WTC11 (cell line): ENCODE data around the gene PARVB.

Source experiments
- FOXJ3 ChIP-seq: sonication (generic); formaldehyde crosslinking; IDR thresholded peaks from 2 replicates; pipeline ENCODE4 v1.9.0; 2021; ENCODE audit warnings: missing genetic modification reagents, mild to moderate bottlenecking, borderline replicate concordance
- NR3C1 ChIP-seq: sonication (generic); formaldehyde crosslinking; conservative IDR thresholded peaks from 2 replicates; pipeline ENCODE4 v1.8.1; 2023; ENCODE audit warnings: low read depth, mild to moderate bottlenecking, missing genetic modification reagents
- ZBTB21 ChIP-seq: sonication (generic); formaldehyde crosslinking; IDR thresholded peaks from 2 replicates; pipeline ENCODE4 v1.8.1; 2023; ENCODE audit warnings: mild to moderate bottlenecking, missing genetic modification reagents, borderline replicate concordance
- ZNF232 ChIP-seq: sonication (generic); formaldehyde crosslinking; IDR thresholded peaks from 2 replicates; pipeline ENCODE4 v1.8.0; 2022; ENCODE audit warnings: mild to moderate bottlenecking, missing genetic modification reagents
- TF ChIP-seq, protein P1 (sequence below): fragments of 200-600 bp; IDR thresholded peaks from 2 replicates; pipeline ENCODE4 v1.8.0; 2022; ENCODE audit warnings: antibody characterized with exemption
- TF ChIP-seq, protein P2 (sequence below): sonication (generic); formaldehyde crosslinking; IDR thresholded peaks from 2 replicates; pipeline ENCODE4 v1.8.1; 2023; ENCODE audit warnings: mild to moderate bottlenecking, missing genetic modification reagents
- TF ChIP-seq, protein P3 (sequence below): sonication (generic); formaldehyde crosslinking; IDR thresholded peaks from 2 replicates; pipeline ENCODE4 v1.8.1; 2023; ENCODE audit warnings: mild to moderate bottlenecking, missing genetic modification reagents, moderate library complexity
- TF ChIP-seq, protein P4 (sequence below): sonication (generic); formaldehyde crosslinking; IDR thresholded peaks from 2 replicates; pipeline ENCODE4 v1.8.1; 2022; ENCODE audit warnings: low read depth, mild to moderate bottlenecking, moderate library complexity, missing genetic modification reagents, borderline replicate concordance
- TF ChIP-seq, protein P5 (sequence below): sonication (generic); formaldehyde crosslinking; IDR thresholded peaks from 2 replicates; pipeline ENCODE4 v1.8.0; 2022; ENCODE audit warnings: mild to moderate bottlenecking, missing genetic modification reagents

DNA sequence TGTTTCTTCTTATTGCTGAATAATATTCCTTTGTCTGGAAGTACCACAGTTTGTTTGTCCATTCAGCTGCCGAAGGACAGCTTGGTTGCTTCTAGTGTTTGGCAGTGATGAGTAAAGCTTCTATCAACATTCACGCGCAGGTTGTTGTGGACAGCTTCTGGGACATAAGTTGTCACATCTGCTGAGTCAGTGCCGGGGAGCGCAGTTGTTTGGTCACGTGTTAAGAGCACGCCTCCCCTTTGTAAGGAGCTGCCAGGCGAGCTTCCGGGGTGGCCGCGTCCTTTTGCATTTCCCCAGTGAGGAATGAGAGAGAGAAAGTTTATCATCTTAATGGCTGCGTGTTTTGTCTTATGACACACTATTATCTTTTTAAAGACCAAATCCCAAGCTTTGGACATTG is 38.6 kb upstream of the PARVB start:
- TF ChIP-seq ZNF232 (CRISPR knock-in tag) (no peak), ZBTB21 (CRISPR knock-in tag) (no peak), NR3C1 (CRISPR knock-in tag) (no peak), FOXJ3 (CRISPR knock-in tag) (no peak)
- TF ChIP-seq, protein P1, sequence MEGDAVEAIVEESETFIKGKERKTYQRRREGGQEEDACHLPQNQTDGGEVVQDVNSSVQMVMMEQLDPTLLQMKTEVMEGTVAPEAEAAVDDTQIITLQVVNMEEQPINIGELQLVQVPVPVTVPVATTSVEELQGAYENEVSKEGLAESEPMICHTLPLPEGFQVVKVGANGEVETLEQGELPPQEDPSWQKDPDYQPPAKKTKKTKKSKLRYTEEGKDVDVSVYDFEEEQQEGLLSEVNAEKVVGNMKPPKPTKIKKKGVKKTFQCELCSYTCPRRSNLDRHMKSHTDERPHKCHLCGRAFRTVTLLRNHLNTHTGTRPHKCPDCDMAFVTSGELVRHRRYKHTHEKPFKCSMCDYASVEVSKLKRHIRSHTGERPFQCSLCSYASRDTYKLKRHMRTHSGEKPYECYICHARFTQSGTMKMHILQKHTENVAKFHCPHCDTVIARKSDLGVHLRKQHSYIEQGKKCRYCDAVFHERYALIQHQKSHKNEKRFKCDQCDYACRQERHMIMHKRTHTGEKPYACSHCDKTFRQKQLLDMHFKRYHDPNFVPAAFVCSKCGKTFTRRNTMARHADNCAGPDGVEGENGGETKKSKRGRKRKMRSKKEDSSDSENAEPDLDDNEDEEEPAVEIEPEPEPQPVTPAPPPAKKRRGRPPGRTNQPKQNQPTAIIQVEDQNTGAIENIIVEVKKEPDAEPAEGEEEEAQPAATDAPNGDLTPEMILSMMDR = no peak
- TF ChIP-seq, protein P2, sequence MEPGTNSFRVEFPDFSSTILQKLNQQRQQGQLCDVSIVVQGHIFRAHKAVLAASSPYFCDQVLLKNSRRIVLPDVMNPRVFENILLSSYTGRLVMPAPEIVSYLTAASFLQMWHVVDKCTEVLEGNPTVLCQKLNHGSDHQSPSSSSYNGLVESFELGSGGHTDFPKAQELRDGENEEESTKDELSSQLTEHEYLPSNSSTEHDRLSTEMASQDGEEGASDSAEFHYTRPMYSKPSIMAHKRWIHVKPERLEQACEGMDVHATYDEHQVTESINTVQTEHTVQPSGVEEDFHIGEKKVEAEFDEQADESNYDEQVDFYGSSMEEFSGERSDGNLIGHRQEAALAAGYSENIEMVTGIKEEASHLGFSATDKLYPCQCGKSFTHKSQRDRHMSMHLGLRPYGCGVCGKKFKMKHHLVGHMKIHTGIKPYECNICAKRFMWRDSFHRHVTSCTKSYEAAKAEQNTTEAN (CRISPR knock-in tag) = no peak
- TF ChIP-seq, protein P3, sequence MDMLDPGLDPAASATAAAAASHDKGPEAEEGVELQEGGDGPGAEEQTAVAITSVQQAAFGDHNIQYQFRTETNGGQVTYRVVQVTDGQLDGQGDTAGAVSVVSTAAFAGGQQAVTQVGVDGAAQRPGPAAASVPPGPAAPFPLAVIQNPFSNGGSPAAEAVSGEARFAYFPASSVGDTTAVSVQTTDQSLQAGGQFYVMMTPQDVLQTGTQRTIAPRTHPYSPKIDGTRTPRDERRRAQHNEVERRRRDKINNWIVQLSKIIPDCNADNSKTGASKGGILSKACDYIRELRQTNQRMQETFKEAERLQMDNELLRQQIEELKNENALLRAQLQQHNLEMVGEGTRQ (CRISPR knock-in tag) = no peak
- TF ChIP-seq, protein P4, sequence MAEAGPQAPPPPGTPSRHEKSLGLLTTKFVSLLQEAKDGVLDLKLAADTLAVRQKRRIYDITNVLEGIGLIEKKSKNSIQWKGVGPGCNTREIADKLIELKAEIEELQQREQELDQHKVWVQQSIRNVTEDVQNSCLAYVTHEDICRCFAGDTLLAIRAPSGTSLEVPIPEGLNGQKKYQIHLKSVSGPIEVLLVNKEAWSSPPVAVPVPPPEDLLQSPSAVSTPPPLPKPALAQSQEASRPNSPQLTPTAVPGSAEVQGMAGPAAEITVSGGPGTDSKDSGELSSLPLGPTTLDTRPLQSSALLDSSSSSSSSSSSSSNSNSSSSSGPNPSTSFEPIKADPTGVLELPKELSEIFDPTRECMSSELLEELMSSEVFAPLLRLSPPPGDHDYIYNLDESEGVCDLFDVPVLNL (CRISPR knock-in tag) = no peak
- TF ChIP-seq, protein P5, sequence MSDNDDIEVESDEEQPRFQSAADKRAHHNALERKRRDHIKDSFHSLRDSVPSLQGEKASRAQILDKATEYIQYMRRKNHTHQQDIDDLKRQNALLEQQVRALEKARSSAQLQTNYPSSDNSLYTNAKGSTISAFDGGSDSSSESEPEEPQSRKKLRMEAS (CRISPR knock-in tag) = no peak
